ENCODE measurements around the gene VCL.
"Not testable (repeated sequence)": the region's sequence is repeated elsewhere in the genome, so short reads cannot be mapped to it uniquely, and the experiment has no call there.

VCL gene

GRCh38 chr10:74006269-74006668 is 8.4 kb downstream of the VCL start:
- DNase-seq (ENCODE audit: low spot score): no peak

GRCh38 chr10:74008212-74008731 is 10.4 kb downstream of the VCL start:
- peak; percentile 24 for DNase-seq (ENCODE audit: low spot score)

GRCh38 chr10:74011017-74011416 is 13.1 kb downstream of the VCL start:
- no peak for DNase-seq (ENCODE audit: low spot score)

GRCh38 chr10:74011770-74012169 is 13.9 kb downstream of the VCL start:
- DNase-seq (ENCODE audit: low spot score): no peak

GRCh38 chr10:74012480-74012879 is 14.6 kb downstream of the VCL start:
- DNase-seq (ENCODE audit: low spot score): no peak

- DNase-seq (ENCODE audit: low spot score): no peak
These were observed 15.1 kb downstream of the VCL start for GRCh38 chr10:74013004-74013403.

- DNase-seq (ENCODE audit: low spot score): not testable (repeated sequence)
These were observed 16.7 kb downstream of the VCL start for GRCh38 chr10:74014574-74014973.

- DNase-seq (ENCODE audit: low spot score): no peak
These were observed 20.3 kb downstream of the VCL start for GRCh38 chr10:74018241-74018640.

- DNase-seq (ENCODE audit: low spot score): no peak
These were observed 23.5 kb downstream of the VCL start for GRCh38 chr10:74021248-74022055.

- DNase-seq (ENCODE audit: low spot score): no peak
These were observed 25.2 kb downstream of the VCL start for GRCh38 chr10:74022926-74023629.

GRCh38 chr10:74024600-74024999 is 26.7 kb downstream of the VCL start:
- DNase-seq (ENCODE audit: low spot score): no peak

- DNase-seq (ENCODE audit: low spot score): no peak
These were observed 27.6 kb downstream of the VCL start for GRCh38 chr10:74025380-74025978.

- DNase-seq (ENCODE audit: low spot score): no peak
These were observed 28.6 kb downstream of the VCL start for GRCh38 chr10:74026428-74027015.

GRCh38 chr10:74027702-74028101 is 29.8 kb downstream of the VCL start:
- no peak for DNase-seq (ENCODE audit: low spot score)

GRCh38 chr10:74029943-74030342 is 32.0 kb downstream of the VCL start:
- DNase-seq (ENCODE audit: low spot score): no peak

GRCh38 chr10:74032208-74032607 is 34.3 kb downstream of the VCL start:
- DNase-seq (ENCODE audit: low spot score): not testable (repeated sequence)

GRCh38 chr10:74032900-74033655 is 35.2 kb downstream of the VCL start:
- no peak for DNase-seq (ENCODE audit: low spot score)

- no peak for DNase-seq (ENCODE audit: low spot score)
These were observed 35.8 kb downstream of the VCL start for GRCh38 chr10:74033702-74034101.

GRCh38 chr10:74034301-74034700 is 36.4 kb downstream of the VCL start:
- no peak for DNase-seq (ENCODE audit: low spot score)

GRCh38 chr10:74035303-74035702 is 37.4 kb downstream of the VCL start:
- DNase-seq (ENCODE audit: low spot score): no peak

- DNase-seq (ENCODE audit: low spot score): no peak
These were observed 38.6 kb downstream of the VCL start for GRCh38 chr10:74036474-74036873.

All from AG08396 (cell line).